ENCODE results near the gene CENPX. TPM values are rescaled to one million over a fixed set of nuclear protein-coding genes. Genes with fewer than 3 reads are reported as not detected.
A peak's percentile ranks its signal among the peaks of the same experiment; 100 is the strongest.

Gene CENPX
- total RNA-seq, 1 donor from 2014 or later = 31.2 TPM

- no peak for DNase-seq
Measured at GRCh38 chr17:81978524-81979298, 44.0 kb downstream of the CENPX start.

GRCh38 chr17:81977211-81977808 lies 45.4 kb downstream of the CENPX start, which contains the start of gene ASPSCR1:
Gene ASPSCR1 (plus strand): TSS chr17:81977629. CDS start chr17:81977647, 18 bp downstream.
- peak; percentile 96 for DNase-seq

- peak; percentile 23 for DNase-seq
Measured at GRCh38 chr17:81976332-81977210, 46.1 kb downstream of the CENPX start.

GRCh38 chr17:81973432-81973831 lies 49.2 kb downstream of the CENPX start:
- no peak for DNase-seq

GRCh38 chr17:81968850-81969812 lies 53.5 kb downstream of the CENPX start:
- no peak for DNase-seq

Other genes starting within 250 kb of the CENPX start
- gene GCGR, start 218.7 kb downstream of the CENPX start, total RNA-seq = not detected
- gene MCRIP1, start 189.6 kb downstream of the CENPX start, total RNA-seq = 111 TPM
- 11.9 TPM for gene PPP1R27, start 187.8 kb downstream of the CENPX start, total RNA-seq
- 389 TPM for gene P4HB, start 162.3 kb downstream of the CENPX start, total RNA-seq
- 78.2 TPM for gene ARHGDIA, start 151.5 kb downstream of the CENPX start, total RNA-seq
- gene ALYREF, start 131.3 kb downstream of the CENPX start, total RNA-seq = 80.6 TPM
- gene ANAPC11, start 131.2 kb downstream of the CENPX start, total RNA-seq = 144 TPM
- gene NPB, start 120.6 kb downstream of the CENPX start, total RNA-seq = 1.0 TPM
- gene PCYT2, start 111.5 kb downstream of the CENPX start, total RNA-seq = 10.5 TPM
- 9.1 TPM for gene SIRT7, start 104.7 kb downstream of the CENPX start, total RNA-seq
- gene MAFG, start 95.1 kb downstream of the CENPX start, total RNA-seq = 15.3 TPM
- gene PYCR1, start 85.6 kb downstream of the CENPX start, total RNA-seq = 60.1 TPM
- 51.9 TPM for gene MYADML2, start 75.6 kb downstream of the CENPX start, total RNA-seq
- 1.9 TPM for gene NOTUM, start 61.7 kb downstream of the CENPX start, total RNA-seq
- gene ASPSCR1, start 45.2 kb downstream of the CENPX start, total RNA-seq = 21.7 TPM
- 8.5 TPM for gene LRRC45, start 427 bp upstream of the CENPX start, total RNA-seq
- 7.4 TPM for gene RAC3, start 8.8 kb upstream of the CENPX start, total RNA-seq
- 36.7 TPM for gene DCXR, start 14.8 kb upstream of the CENPX start, total RNA-seq
- gene RFNG, start 28.9 kb upstream of the CENPX start, total RNA-seq = 35.7 TPM
- gene GPS1, start 29.0 kb upstream of the CENPX start, total RNA-seq = 70.5 TPM
- gene DUS1L, start 42.9 kb upstream of the CENPX start, total RNA-seq = 45.1 TPM
- gene FASN, start 75.4 kb upstream of the CENPX start, total RNA-seq = 33.8 TPM
- gene CCDC57, start 190.0 kb upstream of the CENPX start, total RNA-seq = 24.7 TPM
- 142 TPM for gene SLC16A3, start 206.2 kb upstream of the CENPX start, total RNA-seq